ENCODE measurements around the gene CLIP3. TPM values are rescaled to one million over a fixed set of nuclear protein-coding genes. Genes with fewer than 3 reads are reported as not detected.
A peak's percentile ranks its signal among the peaks of the same experiment; 100 is the strongest.
"Not testable (repeated sequence)": the region's sequence is repeated elsewhere in the genome, so short reads cannot be mapped to it uniquely, and the experiment has no call there.

Gene CLIP3
- polyA plus RNA-seq, 1 donor: 15.5 TPM

DNA sequence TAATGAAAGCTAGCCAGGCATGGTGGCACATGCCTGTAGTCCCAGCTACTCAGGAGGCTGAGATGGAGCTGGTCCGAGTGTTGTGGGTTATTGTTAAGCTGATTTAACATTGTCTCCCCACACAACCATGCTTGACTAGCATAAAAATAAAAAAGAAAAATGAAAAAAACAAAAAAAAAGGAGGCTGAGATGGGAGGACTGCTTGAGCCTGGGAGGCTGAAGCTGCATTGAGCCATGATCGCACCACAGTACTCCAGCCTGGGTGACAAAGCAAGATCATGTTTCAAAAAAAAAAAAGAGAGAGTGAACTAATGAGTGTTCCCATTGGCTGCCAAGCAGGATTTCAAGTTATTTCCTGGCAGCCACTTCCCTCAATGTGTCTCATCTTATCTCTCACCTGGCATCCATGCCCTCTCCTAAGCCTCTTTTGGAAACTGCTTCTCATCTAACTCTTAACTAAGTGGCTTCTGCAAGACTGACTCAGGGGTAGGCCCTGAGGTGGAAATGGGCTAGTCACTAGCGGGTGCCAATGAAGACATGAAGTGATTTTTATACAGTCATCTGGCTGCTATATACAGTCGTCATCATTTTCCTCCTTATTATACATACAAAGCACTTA, 16.5 kb upstream of the CLIP3 start:
- DNase-seq (ENCODE audit: low read depth): no peak

DNA sequence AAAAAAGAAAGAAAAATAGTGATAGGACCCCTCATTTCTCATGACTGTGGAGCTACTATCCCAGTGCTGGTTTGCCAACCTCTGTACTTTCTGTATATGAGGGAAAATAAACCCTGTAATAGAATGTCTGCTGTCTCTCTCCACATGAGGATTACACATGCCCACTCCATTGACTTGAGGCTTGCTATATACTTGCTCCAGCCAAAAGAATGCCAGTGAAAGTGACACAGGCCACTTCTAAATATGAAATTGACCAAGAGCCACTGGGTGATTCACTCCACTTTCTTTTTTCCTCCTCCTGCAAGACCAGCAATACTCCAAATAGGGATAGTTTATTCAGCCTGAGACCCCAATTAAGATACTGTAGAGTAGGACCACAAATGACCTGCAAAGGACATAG, 15.2 kb upstream of the CLIP3 start:
- no peak for DNase-seq (ENCODE audit: low read depth)

DNA sequence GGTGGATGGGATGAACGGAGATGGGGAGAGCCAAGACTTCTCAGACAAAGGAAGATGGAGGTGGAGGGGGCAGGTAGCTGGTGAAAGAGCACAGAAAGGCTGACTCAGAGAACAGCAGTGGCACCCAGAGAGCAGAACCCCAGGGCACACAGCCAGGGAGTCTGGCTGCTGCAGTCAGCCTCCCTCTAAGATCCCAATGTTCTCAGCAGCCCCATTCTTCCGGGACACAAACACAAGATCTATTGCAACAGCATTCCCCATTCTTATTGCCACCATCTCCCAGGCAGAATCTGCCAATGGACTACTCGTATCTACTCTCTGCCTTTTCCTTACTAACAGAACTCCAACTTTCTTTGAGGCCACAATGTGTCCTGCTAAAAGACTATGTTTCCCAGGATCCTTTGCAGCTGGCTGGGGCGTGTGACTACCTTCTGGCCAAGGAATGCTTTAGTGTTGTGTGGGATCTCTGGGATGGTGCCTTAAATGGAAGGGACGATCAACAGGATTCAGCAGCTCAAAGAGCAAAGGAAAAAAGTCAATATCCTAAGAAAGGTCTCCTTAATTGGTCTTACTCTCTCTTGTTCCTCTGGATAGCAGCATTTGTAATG, 13.9 kb upstream of the CLIP3 start:
- DNase-seq (ENCODE audit: low read depth): no peak

DNA sequence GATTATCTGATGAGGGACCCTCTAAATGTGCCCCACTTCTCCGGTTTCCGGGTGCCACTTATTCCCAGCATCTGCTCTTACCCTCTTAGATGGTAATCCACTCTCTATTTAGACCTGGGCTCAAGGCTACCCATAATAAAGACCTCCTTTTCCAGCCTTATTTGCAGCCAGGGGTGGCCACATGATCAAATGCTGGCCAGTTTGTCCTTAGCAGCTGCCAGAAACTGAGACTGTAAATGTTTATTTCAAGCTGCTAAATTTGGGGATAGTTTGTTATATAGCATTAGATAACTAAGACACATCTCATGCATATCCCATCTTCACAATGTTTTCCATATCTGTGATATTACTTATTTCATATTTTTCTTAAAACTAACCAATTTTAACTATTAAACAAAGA, 11.3 kb upstream of the CLIP3 start:
- no peak for DNase-seq (ENCODE audit: low read depth)

DNA sequence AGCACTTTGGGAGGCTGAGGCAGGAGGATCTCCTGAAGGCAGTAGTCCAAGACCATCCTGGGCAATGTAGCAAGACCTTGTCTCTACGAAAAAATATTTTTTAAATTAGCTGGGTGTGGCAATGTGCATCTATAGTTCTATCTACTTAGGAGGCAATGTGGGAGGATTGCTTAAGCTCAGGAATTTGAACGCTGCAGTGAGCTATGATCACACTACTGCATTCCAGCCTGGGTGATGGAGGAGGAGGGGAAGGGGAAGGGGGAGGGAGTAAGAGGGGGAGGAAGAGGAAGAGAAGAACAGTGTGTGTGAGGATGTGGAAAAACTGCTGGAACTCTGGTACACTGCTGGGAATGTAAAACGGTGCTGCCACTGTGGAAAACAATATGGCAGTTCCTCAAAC, 9.2 kb upstream of the CLIP3 start:
- no peak for DNase-seq (ENCODE audit: low read depth)

DNA sequence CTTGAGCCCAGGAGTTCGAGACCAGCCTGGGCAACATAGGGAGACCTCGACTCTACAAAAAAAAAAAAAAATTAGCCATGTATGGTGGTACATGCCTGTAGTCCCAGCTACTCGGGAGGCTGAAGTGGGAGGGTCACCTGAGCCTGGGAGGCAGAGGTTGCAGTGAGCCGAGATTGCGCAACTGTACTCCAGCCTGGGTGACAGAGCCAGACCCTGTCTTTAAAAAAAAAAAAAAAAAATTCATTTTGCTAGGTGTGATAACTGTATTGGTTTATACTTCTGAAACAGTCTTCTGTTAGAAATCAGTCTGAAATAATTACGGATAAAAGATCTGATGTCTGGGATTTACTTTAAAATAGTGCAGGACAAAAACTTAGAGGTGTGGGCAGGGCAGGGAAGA, 8.4 kb upstream of the CLIP3 start:
- not testable (repeated sequence) for DNase-seq (ENCODE audit: low read depth)

DNA sequence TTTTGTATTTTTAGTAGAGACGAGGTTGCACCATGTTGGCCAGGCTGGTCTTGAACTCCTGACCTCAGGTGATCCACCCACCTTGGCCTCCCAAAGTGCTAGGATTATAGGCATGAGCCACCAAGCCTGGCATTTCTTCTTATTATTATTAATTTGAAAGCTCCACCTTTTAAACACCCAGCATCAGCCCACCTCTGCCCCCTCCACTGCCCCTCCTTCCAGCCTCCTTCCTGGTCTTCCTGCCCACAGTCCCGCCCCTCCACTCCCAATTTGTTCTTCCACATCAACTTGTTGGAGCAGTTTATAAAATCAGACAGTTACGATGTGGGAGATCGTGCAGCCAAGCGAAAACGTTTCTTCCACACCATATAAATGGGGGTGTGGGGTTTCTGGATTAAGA, 7.8 kb upstream of the CLIP3 start:
- no peak for DNase-seq (ENCODE audit: low read depth)

DNA sequence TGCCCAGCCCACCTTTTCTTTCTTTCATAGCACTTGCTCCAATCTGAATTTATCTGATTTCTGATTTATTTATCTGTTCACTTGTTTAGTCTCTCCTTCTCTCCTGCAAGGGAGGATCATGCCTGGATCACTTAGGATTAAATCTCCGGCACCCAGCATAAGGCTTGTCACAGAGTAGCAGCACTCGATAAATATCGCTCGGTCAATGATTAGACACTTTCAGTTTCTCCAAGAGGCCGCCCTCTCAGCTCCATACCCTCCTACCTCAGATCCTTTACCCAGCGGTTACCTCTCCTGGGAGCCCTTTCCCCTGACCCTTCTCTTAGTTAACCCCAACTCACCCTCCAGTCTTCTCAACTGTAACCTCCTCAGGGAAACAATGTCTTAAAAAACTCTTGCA, 1.4 kb downstream of the CLIP3 start:
- no peak for DNase-seq (ENCODE audit: low read depth)

DNA sequence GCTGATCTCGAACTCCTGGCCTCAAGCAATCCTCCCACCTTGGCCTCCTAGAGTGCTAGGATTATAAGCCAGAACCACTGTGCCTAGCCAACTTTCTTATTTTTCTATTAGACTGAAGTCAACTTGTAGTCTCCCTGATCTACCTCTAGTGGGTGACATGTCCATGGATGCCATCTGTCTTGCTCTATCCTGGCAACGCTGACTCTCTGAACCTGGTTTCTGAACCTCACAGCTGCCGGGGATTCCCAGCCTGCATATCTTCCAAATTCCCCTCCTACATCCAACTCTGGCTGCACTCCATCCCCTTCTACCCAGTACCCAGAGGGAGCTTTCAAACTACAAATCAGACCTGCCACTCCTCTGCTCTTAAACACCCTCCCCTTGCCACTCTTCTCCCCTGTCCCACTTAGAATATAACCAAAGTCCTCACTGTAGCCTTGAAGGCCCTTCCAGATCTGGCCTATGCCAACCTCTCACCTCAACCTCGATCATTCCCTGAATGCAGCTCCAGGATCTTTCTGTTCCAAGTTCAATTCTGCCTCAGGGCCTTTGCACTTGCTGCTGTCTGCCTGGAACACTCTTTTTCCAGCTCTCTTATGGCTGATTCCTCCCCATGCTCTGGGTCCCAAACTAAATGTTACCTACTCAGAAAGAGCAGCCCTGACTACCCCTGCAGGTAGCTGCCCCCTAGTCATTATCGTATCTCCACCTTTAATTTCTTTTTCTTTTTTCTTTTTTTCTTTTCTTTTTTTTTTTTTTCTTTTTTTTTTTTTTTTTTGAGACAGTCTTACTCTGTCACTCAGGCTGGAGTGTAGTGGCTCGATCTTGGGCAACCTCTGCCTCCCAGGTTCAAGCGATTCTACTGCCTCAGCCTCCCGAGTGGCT, 2.2 kb downstream of the CLIP3 start:
- DNase-seq (ENCODE audit: low read depth): no peak

DNA sequence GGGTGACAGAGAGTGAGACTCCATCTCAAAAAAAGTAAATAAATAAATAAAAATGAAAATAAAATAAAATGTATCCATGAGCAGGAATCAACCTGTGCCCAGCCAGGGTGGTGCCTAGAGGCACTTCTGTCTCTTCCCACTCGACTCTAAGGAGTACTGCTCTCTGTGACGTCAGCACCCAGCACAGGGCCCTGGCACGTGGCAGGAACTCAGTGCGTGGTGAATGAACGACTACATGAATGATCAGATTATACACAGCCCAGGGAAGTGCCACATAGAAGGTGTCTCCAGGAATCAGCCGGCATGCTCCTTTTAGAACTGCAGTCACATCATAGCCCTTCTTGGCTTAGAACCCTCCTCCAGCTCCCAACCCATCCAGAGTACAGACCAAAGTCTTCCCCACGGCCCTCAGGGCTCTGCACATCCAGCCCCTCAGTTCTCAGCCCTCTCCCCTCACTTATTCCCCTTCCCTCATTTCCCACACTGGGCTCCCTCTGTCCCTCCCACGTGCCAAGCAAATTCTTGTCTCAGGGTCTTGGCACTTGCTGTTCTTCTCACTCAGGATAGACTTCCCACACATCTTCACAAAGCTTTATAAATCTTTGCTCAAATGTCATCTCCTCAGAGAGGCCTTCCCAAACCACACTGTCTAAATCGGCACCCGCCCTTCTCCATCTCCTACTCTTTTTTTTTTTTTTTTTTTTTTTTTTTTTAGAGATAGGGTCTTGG, 4.2 kb downstream of the CLIP3 start:
- DNase-seq (ENCODE audit: low read depth): no peak

DNA sequence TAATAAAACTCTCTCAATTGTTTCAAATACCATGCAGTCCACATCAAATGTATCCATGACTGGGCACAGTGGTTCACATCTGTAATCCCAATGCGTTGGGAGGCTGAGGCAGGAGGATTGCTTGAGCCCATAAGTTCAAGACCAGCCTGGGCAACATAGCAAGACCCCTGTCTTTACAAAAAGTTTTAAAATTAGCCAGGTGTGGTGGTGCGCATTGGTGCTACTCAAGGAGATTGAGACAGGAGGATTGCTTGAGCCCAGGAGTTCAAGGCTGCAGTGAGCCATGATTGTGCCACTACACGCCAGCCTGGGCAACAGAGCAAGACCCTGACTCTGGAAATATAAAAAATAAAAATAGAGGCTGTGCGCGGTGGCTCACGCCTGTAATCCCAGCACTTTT, 5.0 kb downstream of the CLIP3 start:
- no peak for DNase-seq (ENCODE audit: low read depth)

DNA sequence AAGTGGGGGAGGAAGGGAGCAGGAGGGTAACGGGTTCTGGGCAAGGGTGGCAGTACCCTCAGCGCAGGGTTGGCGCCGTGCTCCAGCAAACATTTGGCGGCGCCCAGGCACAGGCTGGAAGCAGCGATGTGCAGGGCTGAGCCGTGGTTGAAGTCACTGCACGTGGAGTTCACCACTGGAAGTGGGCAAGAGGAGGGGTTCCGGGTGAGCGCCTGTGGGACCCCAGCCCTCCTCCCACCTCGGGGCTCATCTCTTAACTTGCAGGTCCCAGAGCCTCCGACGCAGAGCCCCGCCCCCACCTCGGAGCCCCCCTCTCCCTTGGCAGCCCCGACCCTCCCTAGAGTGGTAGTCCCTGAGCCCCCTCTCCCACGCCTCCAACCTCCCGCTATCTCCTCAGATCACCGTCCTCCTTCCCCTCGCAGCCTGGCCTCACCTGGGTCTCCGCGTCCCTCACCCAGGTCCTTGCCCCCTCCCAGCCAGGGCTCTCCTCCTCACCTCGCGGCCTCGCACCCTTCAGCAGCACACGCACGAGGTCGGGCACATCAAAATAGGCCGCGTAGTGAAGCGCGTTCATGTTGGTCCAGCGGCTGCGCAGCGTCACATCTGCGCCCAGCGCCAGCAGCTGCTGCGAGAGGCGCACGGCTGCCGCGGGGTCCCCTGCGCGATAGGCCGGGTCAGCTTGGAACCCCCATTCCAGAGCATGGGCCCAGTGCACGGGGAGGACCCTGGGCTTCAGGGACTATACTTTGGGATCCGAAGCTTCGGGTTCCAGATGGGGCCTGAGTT, 6.4 kb downstream of the CLIP3 start:
- no peak for DNase-seq (ENCODE audit: low read depth)

DNA sequence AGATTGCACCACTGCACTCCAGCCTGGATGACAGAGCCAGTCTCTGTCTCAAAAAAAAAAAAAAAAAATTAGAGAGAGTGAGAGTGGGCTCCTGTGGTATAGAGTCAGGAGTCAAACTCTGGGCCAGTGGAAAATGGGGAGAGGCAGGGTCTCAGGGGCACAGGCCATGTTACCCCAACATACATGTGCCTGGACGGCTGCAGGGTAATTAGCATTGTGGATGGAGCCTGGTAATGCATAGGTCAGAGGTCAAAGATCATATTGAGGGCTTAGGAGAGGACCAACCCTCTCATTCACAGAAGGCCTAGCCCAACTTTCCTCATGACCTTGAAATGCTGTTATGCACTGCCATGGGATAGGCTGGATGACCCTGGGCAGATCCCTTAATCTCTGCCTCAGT, 7.1 kb downstream of the CLIP3 start:
- DNase-seq (ENCODE audit: low read depth): no peak

DNA sequence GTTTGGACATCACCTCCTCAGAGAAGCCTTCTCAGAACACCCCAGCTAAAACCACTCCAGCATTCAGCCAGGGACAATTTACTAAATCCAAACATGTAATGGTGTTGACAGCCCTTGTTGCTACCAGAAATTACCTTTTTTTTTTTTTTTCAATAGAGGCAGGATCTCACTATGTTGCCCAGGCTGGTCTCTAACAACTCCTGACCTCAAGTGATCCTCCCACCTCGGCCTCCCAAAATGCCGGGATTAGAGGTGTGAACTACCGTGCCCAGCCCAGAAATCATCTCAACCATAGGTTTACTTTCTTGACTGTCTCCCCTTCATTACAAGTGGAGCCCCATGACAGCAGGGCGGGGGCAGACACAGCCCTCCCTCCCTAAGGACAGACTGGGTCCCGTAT, 9.2 kb downstream of the CLIP3 start:
- no peak for DNase-seq (ENCODE audit: low read depth)

DNA sequence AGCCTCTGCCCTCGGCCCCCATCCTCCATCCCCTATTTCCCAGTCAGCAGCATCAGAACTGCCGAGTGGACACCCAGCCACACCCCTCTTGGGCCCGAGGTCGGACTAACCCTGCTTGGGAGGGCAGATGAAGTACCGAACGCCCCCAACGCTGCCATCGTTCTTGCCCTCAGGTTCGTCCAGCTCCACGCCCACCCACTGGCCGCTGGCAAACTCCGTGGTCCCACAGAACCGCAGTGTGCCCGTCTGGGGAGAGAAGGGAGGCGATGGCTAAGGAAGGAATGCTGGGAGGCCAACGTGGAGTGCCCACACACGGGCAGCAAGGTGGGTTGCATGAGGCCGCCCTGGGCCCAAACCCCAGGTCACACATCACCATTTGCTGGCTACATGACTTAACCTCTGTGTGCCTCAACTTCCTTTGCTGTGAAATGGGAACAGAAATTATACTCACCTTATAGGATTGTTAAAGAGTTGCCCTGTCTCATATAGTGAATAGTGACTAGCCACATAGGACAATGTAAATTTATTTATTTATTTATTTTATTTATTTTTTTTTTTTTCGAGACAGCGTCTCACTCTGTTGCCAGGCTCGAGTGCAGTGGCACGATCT, 13.5 kb downstream of the CLIP3 start:
- no peak for DNase-seq (ENCODE audit: low read depth)

DNA sequence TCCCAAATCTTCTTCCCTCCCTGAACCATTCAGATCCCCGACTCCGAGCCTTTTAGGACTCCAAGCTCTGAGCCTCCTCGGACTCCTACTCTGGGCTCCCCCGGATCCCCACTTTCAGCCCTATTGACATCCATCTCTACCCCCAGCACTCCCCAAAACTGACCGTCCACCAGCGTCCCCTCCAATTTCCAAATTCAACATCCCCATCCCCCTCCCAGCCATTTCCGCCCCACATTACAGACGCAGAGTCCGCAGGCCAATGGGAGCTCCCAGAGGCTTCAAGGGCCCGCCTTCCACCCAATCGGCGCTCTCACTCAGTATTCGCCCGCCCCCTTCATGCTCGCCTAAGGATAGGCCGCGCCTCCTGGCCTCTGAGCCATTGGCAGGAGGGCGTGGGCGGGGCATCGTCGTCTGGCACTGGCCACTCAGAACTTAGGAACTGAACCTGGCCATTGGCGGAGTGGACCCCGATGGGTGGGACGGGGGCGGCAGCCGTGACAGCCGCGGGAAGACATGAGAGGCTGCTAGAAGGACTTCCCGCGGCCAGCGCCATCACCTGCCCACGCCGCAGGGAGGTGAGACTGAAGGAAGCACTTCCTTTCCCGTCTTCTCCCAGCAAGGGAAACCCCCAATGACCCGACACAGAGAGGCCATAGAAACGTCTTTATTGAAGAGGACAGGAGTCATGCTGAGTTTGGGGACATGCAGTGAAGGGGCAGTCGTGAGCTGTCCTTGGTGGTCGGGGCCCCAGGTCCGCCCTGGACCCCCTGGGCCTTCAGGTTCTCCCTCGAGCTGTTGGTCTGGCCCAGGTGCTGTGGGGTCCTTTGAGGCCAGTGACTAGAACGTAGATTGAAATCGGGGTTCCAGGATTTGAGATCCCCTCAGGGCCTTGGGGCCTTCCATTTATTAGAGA, 18.4 kb downstream of the CLIP3 start, which contains the start of gene ALKBH6:
TSS of gene ALKBH6 (minus strand) at position 202 of the 913 bp plus-strand sequence. CDS start 816 bp downstream, outside the sequence.
- peak; percentile 93 for DNase-seq (ENCODE audit: low read depth)

DNA sequence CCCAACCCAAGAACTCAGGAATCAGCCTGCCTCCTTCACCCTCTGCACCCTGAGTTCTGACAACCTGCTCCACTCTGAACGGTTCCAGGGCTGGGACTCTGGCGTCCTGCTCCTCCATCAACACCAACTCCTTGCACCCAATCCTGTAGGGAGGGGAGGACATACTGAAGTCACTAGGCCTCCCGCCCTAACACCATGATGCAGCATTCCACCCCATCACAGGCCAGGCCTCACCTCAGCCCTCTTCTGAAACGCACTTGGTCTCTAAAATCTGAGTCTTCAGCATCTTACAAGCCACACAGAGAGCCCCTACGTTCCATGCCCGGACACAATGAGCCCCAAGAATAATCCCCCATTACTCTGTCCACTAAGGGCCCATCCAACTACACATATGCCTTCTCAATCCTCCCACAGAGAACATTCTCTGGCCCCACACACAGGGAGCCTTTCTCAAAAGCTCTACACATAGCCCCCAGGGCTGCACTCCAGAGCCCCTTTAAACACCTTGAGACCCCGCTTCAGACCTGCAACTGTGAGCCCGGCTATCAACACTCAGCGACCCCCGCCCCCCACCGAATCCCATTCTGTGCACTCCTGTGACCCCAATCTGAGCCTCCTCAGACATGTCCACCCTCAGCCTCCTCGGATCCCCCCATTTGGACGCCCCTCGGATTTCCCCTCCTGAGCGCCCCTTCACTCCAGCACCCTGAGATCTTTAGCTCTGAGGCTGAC, 19.2 kb downstream of the CLIP3 start:
- DNase-seq (ENCODE audit: low read depth): no peak

DNA sequence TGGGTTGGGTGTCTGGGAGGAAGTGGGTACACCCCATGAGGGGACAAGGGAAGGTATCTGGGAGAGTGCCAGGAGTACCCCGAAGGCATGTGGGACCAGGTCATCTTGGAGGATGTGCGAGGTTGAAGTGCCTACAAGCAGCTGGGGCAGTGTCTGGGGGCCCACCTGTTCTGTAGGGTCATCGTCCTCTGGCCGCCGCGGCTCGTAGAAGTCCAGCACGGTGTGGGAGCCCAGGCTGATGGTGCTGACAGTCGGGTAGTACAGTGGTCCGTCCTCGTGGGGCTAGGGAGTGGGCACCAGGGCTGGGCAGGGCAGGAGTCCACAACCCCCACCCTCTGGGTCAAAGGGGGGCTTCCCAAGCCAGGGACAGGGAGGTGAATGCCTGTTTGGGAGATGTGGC, 22.3 kb downstream of the CLIP3 start:
- no peak for DNase-seq (ENCODE audit: low read depth)

Data from forelimb muscle (tissue), 1 donor.